Colonic mucosa (tissue), 4 donors: ENCODE measurements around the gene ATOSA. TPM values are rescaled to one million over a fixed set of nuclear protein-coding genes. Genes with fewer than 3 reads are reported as not detected.

ENCODE experiments used
- DNase-seq: peaks from one replicate; pipeline ENCODE4 v3.0.0-alpha.2; 2020
- H3K27ac ChIP-seq: fragments of 200-600 bp; one replicate; pipeline ENCODE4 v1.8.0; 2021
- H3K27me3 ChIP-seq: fragments of 200-600 bp; one replicate; pipeline ENCODE4 v1.8.0; 2021
- H3K36me3 ChIP-seq: fragments of 200-600 bp; one replicate; pipeline ENCODE4 v1.8.0; 2021
- H3K4me1 ChIP-seq: fragments of 200-600 bp; one replicate; pipeline ENCODE4 v1.8.0; 2021; ENCODE audit warnings: mild to moderate bottlenecking
- H3K4me3 ChIP-seq: fragments of 200-600 bp; one replicate; pipeline ENCODE4 v1.8.0; 2021
- H3K9ac ChIP-seq, 2 donors: one replicate each; pipeline ENCODE4 v1.7.0; 2013; ENCODE audit warnings: control low read depth in 2 of 2, low read depth in 2 of 2, low read length in 2 of 2
- H3K9me3 ChIP-seq: fragments of 200-600 bp; one replicate; pipeline ENCODE4 v1.8.0; 2021
- intact Hi-C: fragments of 100-400 bp; cut with DNase I; formaldehyde crosslinking; loops from one replicate; pipeline ENCODE4 v1.14.1; 2022
- total RNA-seq, 2 donors: library from RNA; stranded (reverse); fragmentation: NEBNext Ultra II Directional in 1 of 2; extraction: Animal tissue kit (Norgen Biotek cat#: 25700) in 1 of 2; gene quantifications; one replicate each; pipeline ENCODE4 v1.2.1, GENCODE V29; 2021
- TF ChIP-seq, protein P1 (sequence below): fragments of 200-600 bp; IDR thresholded peaks from one replicate; pipeline ENCODE4 v1.8.0; 2022; ENCODE audit warnings: antibody characterized with exemption, mild to moderate bottlenecking
- donor health status: healthy.
- donor health status: DM: no; HTN: no; CAD: no.
- donor health status: DM: no; HTN: no; CAD: no.

Gene ATOSA
- total RNA-seq, 2 donors from 2014 or later: 29.6 to 34.5 TPM

GRCh38 chr15:52717924-52718323 is 38.7 kb upstream of the ATOSA start:
- intact Hi-C loops: no loop called here
- no peak overlapping the region for H3K4me3 ChIP-seq
- no peak overlapping the region for H3K9ac ChIP-seq
- no peaks in the 10 kb centered on the region for H3K36me3 ChIP-seq
- no peaks in the 10 kb centered on the region for H3K9me3 ChIP-seq
- H3K4me1 ChIP-seq: no peaks in the 10 kb centered on the region
- H3K27me3 ChIP-seq: no peaks in the 10 kb centered on the region
- TF ChIP-seq, protein P1, sequence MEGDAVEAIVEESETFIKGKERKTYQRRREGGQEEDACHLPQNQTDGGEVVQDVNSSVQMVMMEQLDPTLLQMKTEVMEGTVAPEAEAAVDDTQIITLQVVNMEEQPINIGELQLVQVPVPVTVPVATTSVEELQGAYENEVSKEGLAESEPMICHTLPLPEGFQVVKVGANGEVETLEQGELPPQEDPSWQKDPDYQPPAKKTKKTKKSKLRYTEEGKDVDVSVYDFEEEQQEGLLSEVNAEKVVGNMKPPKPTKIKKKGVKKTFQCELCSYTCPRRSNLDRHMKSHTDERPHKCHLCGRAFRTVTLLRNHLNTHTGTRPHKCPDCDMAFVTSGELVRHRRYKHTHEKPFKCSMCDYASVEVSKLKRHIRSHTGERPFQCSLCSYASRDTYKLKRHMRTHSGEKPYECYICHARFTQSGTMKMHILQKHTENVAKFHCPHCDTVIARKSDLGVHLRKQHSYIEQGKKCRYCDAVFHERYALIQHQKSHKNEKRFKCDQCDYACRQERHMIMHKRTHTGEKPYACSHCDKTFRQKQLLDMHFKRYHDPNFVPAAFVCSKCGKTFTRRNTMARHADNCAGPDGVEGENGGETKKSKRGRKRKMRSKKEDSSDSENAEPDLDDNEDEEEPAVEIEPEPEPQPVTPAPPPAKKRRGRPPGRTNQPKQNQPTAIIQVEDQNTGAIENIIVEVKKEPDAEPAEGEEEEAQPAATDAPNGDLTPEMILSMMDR: no peak
- no peak overlapping the region for H3K27ac ChIP-seq
- no peak for DNase-seq

- no peak overlapping the region for H3K27ac ChIP-seq
- no peaks in the 10 kb centered on the region for H3K36me3 ChIP-seq
- no peaks in the 10 kb centered on the region for H3K9me3 ChIP-seq
- TF ChIP-seq, protein P1: no peak
- H3K9ac ChIP-seq: no peak overlapping the region
- no peak overlapping the region for H3K4me3 ChIP-seq
- H3K27me3 ChIP-seq: no peaks in the 10 kb centered on the region
- H3K4me1 ChIP-seq: no peaks in the 10 kb centered on the region
- intact Hi-C loops: no loop called here
- DNase-seq: no peak
These were observed 38.3 kb upstream of the ATOSA start for GRCh38 chr15:52717481-52717880.

- no peaks in the 10 kb centered on the region for H3K36me3 ChIP-seq
- no peak overlapping the region for H3K9ac ChIP-seq
- H3K4me1 ChIP-seq: no peaks in the 10 kb centered on the region
- H3K27me3 ChIP-seq: no peaks in the 10 kb centered on the region
- no peaks in the 10 kb centered on the region for H3K9me3 ChIP-seq
- TF ChIP-seq, protein P1: no peak
- intact Hi-C loops: no loop called here
- DNase-seq: no peak
- no peak overlapping the region for H3K4me3 ChIP-seq
- no peak overlapping the region for H3K27ac ChIP-seq
These were observed 37.3 kb upstream of the ATOSA start for GRCh38 chr15:52716536-52716935.

GRCh38 chr15:52715411-52715810 is 36.2 kb upstream of the ATOSA start:
- TF ChIP-seq, protein P1: no peak
- Histone ChIP-seq H3K27me3 (no peaks in the 10 kb centered on the region), H3K4me1 (no peaks in the 10 kb centered on the region), H3K27ac (no peak overlapping the region), H3K9ac (no peak overlapping the region), H3K9me3 (no peaks in the 10 kb centered on the region), H3K4me3 (no peak overlapping the region), H3K36me3 (no peaks in the 10 kb centered on the region)
- no peak for DNase-seq
- intact Hi-C loops: no loop called here

- H3K9me3 ChIP-seq: no peaks in the 10 kb centered on the region
- H3K4me1 ChIP-seq: no peaks in the 10 kb centered on the region
These were observed 35.8 kb upstream of the ATOSA start for GRCh38 chr15:52714968-52715367.

More at GRCh38 chr15:52714968-52715367, 35.8 kb upstream of the ATOSA start:
- Histone ChIP-seq H3K27ac (no peak overlapping the region), H3K27me3 (no peaks in the 10 kb centered on the region), H3K4me3 (no peak overlapping the region), H3K9ac (no peak overlapping the region), H3K36me3 (no peaks in the 10 kb centered on the region)
- DNase-seq: no peak
- TF ChIP-seq, protein P1: no peak
- intact Hi-C loops: no loop called here
